Loucy (cell line): ENCODE results near the gene GNGT1.

Source experiments
- H2AFZ ChIP-seq: fragments of 200-600 bp; sonication (generic); 2 replicates; pipeline ENCODE4 v1.6.0; 2016; ENCODE audit warnings: antibody characterized with exemption, mild to moderate bottlenecking, low read length, moderate library complexity
- H3F3A ChIP-seq: fragments of 200-600 bp; 2 replicates; pipeline ENCODE4 v1.6.0; 2016; ENCODE audit warnings: antibody characterized with exemption, low read depth, mild to moderate bottlenecking
- H3K27me3 ChIP-seq: fragments of 200-600 bp; sonication (generic); 2 replicates; pipeline ENCODE4 v1.6.1; 2014; ENCODE audit warnings: low read length, mild to moderate bottlenecking; ENCODE audit not compliant: insufficient read depth, poor library complexity, severe bottlenecking
- H3K36me3 ChIP-seq: fragments of 200-600 bp; sonication (generic); 2 replicates; pipeline ENCODE4 v1.6.1; 2016; ENCODE audit warnings: low read length; ENCODE audit not compliant: insufficient read depth
- H3K4me1 ChIP-seq: fragments of 200-600 bp; sonication (generic); 2 replicates; pipeline ENCODE4 v1.5.1; 2014; ENCODE audit warnings: low read length, mild to moderate bottlenecking; ENCODE audit not compliant: insufficient read depth, poor library complexity, severe bottlenecking
- H3K4me2 ChIP-seq: fragments of 200-600 bp; sonication (generic); 2 replicates; pipeline ENCODE4 v1.6.0; 2014; ENCODE audit warnings: antibody characterized with exemption, low read length, low read depth, mild to moderate bottlenecking; ENCODE audit not compliant: poor library complexity, severe bottlenecking
- H3K4me3 ChIP-seq: fragments of 200-600 bp; sonication (generic); 2 replicates; pipeline ENCODE4 v1.5.1; 2014; ENCODE audit warnings: low read length, mild to moderate bottlenecking, mixed read lengths; ENCODE audit not compliant: poor library complexity, severe bottlenecking
- H3K79me2 ChIP-seq: fragments of 200-600 bp; sonication (generic); 2 replicates; pipeline ENCODE4 v1.6.1; 2014; ENCODE audit warnings: low read length; ENCODE audit not compliant: insufficient read depth
- H3K9ac ChIP-seq: fragments of 200-600 bp; sonication (generic); 2 replicates; pipeline ENCODE4 v1.6.0; 2014; ENCODE audit warnings: mild to moderate bottlenecking, low read depth, low read length, moderate library complexity; ENCODE audit not compliant: poor library complexity, severe bottlenecking
- H3K9me2 ChIP-seq: fragments of 200-600 bp; sonication (generic); replicated peaks from 2 replicates; pipeline ENCODE4 v1.6.1; 2016; ENCODE audit warnings: low read depth, low read length, mixed read lengths
- H3K9me3 ChIP-seq: fragments of 200-600 bp; sonication (generic); 2 replicates; pipeline ENCODE4 v1.6.1; 2014; ENCODE audit warnings: mild to moderate bottlenecking, antibody characterized with exemption, low read length, low read depth; ENCODE audit not compliant: insufficient read depth
- H4K20me1 ChIP-seq: fragments of 200-600 bp; sonication (generic); 2 replicates; pipeline ENCODE4 v1.6.0; 2014; ENCODE audit warnings: antibody characterized with exemption, low read length, mild to moderate bottlenecking; ENCODE audit not compliant: insufficient read depth, poor library complexity, severe bottlenecking
- EZH2phosphoT487 ChIP-seq: fragments of 200-600 bp; IDR thresholded peaks from 2 replicates; pipeline ENCODE4 v1.6.1; 2018; ENCODE audit warnings: antibody characterized with exemption, mild to moderate bottlenecking, moderate library complexity, borderline replicate concordance
- TF ChIP-seq, protein P1 (sequence below): fragments of 200-600 bp; sonication (generic); conservative IDR thresholded peaks from 2 replicates; pipeline ENCODE4 v1.5.1; 2014; ENCODE audit warnings: mild to moderate bottlenecking, antibody characterized with exemption, low read length

GNGT1 gene

DNA sequence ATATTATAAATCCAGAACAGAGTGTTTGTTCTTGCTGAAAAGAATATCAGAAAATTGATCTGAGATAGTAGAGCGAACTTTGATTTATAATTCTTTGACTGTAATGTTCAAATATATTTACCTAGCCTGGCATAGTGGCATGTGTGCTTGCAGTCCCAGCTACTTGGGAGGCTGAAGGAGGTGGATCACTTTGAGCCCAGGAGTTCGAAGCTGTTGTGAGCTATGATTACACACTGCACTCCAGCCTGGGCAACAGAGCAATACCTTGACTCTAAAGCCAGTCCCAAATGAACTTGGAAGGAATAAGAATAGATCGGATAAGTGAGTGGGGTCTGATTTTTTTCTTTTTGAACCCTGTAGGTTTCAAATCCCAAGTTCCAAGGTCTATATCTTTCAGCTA lies 38.7 kb downstream of the GNGT1 start:
- no peaks in the 10 kb centered on the region for H4K20me1 ChIP-seq
- no peak overlapping the region for H3K9ac ChIP-seq
- H3K36me3 ChIP-seq = no peaks in the 10 kb centered on the region
- no peaks in the 10 kb centered on the region for H3K9me3 ChIP-seq
- no peaks in the 10 kb centered on the region for H3K79me2 ChIP-seq
- H3K27me3 ChIP-seq = no peaks in the 10 kb centered on the region
- H3F3A ChIP-seq = no peaks in the 10 kb centered on the region
- no peaks in the 10 kb centered on the region for H3K9me2 ChIP-seq
- H3K4me2 ChIP-seq = no peak overlapping the region
- H3K4me3 ChIP-seq = no peak overlapping the region
- TF ChIP-seq, protein P1, sequence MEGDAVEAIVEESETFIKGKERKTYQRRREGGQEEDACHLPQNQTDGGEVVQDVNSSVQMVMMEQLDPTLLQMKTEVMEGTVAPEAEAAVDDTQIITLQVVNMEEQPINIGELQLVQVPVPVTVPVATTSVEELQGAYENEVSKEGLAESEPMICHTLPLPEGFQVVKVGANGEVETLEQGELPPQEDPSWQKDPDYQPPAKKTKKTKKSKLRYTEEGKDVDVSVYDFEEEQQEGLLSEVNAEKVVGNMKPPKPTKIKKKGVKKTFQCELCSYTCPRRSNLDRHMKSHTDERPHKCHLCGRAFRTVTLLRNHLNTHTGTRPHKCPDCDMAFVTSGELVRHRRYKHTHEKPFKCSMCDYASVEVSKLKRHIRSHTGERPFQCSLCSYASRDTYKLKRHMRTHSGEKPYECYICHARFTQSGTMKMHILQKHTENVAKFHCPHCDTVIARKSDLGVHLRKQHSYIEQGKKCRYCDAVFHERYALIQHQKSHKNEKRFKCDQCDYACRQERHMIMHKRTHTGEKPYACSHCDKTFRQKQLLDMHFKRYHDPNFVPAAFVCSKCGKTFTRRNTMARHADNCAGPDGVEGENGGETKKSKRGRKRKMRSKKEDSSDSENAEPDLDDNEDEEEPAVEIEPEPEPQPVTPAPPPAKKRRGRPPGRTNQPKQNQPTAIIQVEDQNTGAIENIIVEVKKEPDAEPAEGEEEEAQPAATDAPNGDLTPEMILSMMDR = no peak
- TF ChIP-seq EZH2phosphoT487 = no peak
- H3K4me1 ChIP-seq = peaks cover 15% of the 10 kb centered on the region
- no peak overlapping the region for H2AFZ ChIP-seq

DNA sequence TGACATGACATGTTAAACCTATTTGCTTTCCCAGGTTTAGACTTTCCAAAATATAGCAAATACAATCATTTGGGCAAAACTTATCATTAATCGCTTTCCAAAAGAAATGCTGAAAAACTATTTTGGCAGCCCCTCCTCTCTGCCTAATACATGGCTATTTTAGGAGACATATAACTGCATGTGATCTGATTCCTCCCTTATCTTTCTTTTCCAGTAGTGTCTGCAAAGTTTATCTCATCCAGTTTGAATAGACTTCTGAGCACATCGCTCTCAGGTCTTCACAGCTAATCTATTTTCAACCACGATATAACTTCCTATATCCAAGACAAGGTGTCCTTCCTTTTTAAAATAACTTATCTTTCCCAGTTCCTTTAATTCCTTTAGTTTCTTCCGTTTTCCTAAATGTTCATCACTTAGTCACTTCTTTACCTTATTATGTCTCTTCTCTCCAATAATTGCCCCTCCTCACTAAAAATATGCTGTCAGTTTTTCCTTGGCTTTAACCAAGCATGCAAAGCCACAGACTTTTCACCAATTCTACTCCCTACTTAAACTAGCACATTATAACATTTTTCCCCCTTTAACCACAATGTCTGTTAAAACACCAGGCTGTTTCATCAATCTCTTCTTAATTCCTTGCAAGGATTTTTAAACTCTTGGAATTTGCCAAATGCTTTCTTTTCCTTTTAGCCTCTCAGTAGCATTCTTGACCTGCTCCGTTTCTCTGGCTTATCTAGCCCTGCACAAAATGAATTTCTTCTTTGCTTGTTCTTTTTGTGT lies 39.6 kb downstream of the GNGT1 start:
- Histone ChIP-seq H3K4me3 (no peak overlapping the region), H3K9ac (no peak overlapping the region), H4K20me1 (no peaks in the 10 kb centered on the region), H3K9me2 (no peaks in the 10 kb centered on the region), H3K9me3 (no peaks in the 10 kb centered on the region), H3K79me2 (no peaks in the 10 kb centered on the region), H3F3A (no peaks in the 10 kb centered on the region), H3K4me1 (peaks cover 15% of the 10 kb centered on the region), H3K4me2 (no peak overlapping the region), H3K27me3 (no peaks in the 10 kb centered on the region), H2AFZ (no peak overlapping the region), H3K36me3 (no peaks in the 10 kb centered on the region)
- TF ChIP-seq, protein P1 = no peak
- TF ChIP-seq EZH2phosphoT487 = no peak

DNA sequence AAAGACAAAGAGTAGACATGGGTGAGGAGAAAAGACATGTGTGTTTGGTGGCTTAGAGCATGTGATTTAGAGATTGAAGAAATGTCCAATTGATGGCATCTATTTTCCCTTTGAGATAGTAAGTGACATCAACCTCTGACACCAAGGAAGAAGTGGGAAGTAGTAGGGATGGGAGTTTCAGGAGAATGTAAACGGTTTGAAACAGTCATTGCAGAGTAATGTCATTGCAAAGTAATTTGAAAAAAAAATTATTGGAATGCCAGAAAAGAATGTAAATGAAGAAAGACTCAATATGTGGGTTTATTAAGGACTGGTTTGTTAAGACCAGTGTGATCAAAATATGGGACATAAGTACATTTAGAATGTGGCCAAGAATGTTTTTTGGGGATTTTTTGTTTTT lies 41.7 kb downstream of the GNGT1 start:
- Histone ChIP-seq H3K4me3 (no peak overlapping the region), H2AFZ (no peak overlapping the region), H3K9ac (no peak overlapping the region), H3K79me2 (no peaks in the 10 kb centered on the region), H3F3A (no peaks in the 10 kb centered on the region), H3K27me3 (no peaks in the 10 kb centered on the region), H3K9me3 (no peaks in the 10 kb centered on the region), H3K36me3 (no peaks in the 10 kb centered on the region), H3K9me2 (no peaks in the 10 kb centered on the region), H3K4me2 (no peak overlapping the region), H4K20me1 (no peaks in the 10 kb centered on the region), H3K4me1 (peaks cover 15% of the 10 kb centered on the region)
- TF ChIP-seq, protein P1 = no peak
- TF ChIP-seq EZH2phosphoT487 = no peak
